Stimulated activated CD4-positive, alpha-beta T cell treated with anti-CD3 and anti-CD28 coated beads, TNF-alpha, amount 100 ng/mL, for 4 hours (primary cell): ENCODE measurements around the gene ENGASE.

ENCODE experiments used
- DNase-seq, 3 experiments: peaks; one replicate each; pipeline ENCODE4 v3.0.0-alpha.2; 2020; ENCODE audit warnings: low read depth in 3 of 3

The ENGASE gene

DNA sequence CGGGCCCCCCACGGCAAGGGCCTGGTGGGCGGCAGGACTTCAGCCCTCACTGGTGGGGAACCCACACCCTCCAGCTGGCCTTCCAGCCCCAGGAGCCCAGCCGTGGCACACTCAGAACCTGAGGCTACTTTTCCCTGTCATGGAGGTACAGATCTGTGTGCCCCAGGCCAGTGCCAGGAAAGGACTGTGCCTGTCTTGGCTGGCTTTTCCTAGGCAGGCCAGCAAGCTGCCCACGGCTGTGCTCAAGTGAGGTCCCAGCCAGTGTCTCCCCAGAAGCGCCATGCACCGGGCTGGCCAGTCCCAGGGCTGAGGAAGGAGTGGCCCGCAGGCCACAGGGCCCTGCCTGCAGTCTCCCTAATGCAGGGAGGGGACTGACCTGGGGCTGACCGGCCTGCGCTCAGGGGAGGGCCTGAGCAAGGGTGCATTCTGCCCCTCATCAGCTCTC is 16.6 kb downstream of the ENGASE start:
- no peak for DNase-seq

DNA sequence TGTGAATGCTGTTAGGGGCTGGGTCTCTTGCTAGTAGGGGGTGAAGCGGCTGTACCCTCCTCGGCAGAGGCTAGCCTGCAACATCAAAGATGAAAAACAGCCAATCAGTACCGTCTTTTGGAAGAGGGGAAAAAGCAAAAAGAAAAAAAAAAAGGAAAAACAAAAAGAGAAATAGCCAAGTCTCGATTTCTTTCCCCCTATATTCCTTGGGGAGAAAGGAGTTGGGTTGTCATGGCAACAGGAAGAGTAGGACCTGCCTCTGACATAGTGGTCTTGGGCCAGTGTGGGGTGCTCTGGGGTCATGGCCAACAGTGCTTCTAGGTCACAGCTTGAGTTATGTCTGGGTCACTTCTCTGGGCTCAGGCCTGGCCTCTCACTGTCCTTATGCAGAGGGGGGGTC is 17.9 kb downstream of the ENGASE start:
- DNase-seq: no peak

DNA sequence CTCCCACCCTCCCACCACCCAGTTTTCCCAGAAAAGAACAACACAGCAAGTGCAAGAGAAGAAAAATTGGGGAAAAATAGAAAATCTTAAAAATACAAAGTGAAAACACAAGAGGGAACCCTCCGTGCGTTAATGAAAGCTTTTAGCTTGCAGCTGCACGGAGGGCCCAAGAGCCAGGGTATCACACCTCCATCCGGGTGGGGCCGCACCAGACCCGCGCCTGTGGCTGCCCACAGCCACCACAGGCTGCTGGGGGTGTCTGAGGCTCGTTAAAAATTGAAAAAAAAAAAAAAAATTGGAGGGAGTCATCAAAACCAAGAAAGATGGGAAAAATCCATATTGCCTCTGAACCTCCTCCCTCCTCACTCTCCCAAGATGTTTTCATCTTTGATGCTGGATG is 18.6 kb downstream of the ENGASE start:
- DNase-seq: no peak

DNA sequence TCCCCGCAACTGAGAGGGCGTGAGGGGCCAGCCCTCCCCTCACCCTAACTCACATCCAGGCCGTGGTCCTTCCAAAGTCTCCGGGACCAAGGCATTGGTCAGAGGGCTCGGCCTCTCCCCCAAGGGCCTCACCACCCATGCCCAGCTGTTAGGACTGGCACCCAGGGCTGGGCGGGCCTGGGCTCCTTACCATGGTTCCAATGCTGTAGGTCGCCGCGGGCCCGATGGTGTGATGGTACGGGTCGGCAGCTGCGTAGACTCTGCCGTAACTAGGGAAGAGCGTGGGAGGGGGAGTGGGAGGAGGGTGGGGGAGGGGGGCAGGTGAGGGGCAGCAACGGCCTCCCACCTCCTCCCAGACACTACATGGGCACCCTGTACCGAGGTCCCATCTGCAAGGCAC is 19.6 kb downstream of the ENGASE start:
- DNase-seq: no peak

DNA sequence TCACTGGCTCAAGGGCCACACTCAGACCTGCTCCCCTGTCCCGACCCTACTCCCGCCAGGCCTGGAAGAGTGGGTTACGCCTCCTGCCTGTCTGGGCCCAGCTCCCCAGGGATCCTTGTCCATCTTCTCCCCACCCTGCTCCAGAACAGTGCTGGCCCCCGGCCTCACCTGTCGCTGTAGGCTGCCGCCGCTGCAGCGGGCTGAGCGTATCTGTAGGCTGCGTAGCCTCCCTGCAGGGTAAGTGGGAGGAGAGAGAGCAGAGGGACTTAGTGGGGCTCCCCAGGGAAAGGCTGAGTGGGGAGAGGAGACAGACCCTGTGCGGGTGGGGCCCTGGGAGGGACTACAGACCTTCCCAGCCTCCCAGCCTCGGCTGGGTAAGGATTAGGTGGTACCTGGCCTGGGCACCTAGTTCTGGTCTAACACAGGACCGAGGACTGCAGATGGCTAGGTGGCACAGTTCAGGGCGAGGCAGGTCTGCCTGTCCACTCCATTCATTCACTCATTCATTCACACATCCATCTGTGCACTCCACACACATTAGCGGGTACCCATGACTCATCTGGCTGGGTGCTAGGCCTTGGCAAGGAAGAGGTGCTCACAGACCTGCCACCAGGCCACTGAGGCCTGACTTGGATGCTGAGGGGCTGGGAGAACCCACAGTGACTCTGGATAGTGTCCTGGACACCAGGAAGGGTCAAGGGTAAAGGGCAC is 20.9 kb downstream of the ENGASE start:
- DNase-seq: no peak

DNA sequence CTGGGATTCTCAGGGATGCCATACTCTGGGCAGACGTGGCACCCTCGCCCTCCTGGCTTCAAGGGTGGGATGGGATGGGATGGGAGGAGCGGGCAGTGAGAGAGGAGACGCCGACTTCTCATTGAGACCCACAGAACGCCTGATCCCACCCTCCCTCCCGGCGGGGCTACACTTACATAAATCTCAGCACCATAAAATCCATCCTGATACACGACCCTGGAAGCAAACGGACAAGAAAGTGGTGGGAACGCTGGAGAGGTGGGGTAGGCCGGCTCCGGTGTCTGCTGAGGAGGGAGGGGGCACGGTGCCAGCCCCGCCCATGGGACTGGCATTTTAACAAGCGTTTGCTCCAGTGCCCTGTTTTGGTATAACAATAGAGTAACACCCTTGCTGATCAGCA is 21.9 kb downstream of the ENGASE start:
- no peak for DNase-seq

DNA sequence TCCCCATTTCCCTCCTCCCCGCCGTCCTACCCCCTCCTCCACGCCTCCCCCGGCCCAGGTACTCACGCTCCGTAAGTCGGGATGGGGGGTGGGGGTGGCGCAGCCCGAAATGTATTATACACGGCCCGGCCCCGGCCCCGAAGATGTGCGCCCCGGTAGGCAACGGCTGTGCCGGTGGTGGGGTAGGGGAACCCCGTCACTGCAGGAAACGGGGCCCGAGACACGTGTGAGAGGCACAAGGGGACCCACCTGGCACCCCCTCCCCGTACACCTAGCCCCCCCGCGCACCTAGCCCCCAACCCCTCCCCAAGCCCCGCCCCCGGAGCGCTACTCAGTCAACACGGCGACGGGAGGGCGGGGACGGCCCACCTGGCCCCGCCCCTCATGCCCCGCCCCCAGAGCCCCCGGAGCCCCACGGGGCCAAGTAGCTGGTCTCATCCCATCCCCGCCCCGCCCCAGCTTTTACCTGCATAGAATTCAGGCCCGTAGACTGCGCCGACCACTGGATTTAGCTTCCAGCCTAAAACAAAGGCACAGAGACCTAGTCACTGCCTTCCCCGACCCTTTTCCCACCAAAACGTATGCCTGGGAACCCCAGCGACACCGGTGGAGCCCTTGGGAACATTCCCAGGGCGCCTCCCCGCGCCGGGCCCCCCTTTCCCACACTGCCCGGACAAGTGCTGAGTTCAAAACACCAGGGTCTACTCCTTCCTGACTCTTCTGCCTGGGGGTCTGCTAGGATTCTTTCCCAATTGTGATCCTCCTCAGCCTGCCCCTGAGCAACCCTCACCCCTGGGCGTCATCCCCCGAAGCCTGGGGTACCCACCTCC is 22.8 kb downstream of the ENGASE start:
- no peak for DNase-seq

DNA sequence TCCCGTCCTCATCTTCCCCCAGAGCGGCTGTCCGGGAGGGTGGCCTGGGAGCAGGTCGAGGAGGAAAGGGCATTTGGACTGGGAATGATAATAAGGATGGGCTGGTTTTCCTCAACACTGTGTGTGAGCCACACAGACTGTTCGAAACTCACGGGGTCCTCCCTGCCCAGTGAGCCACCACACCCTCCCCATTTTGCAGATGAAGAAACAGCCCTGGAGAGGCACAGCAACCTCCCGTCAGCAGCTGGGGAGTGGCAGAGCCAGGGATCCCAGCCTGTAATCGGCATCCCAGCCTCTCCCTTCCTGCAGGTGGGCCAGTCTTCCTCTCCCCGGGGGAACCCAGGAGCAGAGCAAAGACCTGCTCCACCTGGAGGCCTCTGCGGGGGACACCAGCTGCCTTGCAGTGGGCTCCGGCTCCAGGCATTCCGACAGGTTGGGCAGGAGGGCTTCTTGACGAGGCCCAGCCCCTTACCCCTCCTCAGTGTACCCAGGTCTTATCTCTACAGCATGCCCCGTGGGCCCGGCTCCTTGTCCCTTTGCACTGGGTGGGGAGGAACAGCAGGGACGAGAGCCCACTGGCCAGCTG is 23.8 kb downstream of the ENGASE start:
- no peak for DNase-seq

DNA sequence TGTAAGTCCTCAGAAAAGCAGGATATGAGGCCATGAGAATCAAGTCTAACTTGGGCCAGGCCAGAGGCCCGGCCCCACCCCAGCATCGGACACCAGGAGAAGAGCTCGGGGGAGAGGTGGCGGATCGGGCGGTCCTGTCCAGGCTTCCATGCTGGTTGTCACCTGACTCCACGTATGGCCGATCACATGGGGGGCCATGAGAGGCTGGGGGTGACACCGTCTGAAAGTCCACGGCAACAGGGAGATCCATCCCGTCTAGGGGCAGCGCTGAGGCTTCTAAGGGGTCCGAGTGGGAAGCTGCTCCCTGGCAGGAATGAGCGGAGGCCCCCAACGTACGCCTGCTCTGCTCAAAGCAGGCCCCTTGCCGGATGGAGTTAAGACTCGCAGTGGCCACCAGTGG is 25.8 kb downstream of the ENGASE start:
- DNase-seq: no peak

DNA sequence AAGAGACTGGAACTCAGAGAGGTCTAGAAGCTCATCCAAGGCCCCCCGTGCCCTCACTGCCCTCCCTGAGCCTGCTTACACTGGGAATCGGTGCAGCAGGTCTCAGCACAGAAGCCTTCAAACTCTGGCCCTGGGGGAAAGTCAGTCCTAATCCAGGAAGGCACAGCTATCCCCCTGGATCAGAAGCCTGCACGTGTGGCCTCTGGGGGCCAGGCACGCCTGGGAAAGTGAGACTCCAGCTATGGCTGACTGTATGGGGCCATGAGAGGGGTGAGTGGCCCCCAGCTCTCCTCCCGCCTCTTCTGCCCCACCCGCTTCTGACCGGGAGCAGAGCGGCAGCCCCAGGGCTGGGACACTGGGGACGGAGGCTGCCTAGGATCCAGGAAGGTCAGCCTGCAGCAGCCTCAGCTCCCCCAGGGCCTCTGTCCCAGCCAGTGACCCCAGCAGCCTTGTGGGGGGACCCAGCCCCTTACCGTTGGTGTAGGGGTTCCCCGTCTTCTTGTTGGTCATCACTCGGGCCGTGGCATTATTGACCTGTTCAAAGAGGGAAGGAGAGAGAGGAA is 26.6 kb downstream of the ENGASE start:
- no peak for DNase-seq

DNA sequence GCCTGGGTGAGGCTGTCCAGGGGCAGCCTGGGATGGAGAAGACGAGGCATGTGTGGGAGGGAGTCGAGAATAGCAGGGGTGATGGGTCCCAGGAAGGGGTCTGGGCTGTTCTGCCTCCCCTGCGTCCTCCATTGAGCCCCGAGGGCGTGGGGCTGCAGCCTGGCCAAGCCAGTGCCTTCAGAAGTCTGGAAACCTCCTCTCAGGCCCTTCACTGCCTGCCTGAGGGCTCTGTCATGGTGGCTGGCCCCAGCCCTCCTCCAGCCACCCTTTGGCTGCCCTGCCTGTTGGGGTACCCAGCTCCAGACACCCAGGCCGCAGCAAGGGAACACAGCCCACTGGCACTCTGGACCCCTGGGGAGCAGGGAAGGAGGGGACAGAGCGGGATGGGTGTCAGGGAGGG is 27.6 kb downstream of the ENGASE start:
- no peak for DNase-seq

DNA sequence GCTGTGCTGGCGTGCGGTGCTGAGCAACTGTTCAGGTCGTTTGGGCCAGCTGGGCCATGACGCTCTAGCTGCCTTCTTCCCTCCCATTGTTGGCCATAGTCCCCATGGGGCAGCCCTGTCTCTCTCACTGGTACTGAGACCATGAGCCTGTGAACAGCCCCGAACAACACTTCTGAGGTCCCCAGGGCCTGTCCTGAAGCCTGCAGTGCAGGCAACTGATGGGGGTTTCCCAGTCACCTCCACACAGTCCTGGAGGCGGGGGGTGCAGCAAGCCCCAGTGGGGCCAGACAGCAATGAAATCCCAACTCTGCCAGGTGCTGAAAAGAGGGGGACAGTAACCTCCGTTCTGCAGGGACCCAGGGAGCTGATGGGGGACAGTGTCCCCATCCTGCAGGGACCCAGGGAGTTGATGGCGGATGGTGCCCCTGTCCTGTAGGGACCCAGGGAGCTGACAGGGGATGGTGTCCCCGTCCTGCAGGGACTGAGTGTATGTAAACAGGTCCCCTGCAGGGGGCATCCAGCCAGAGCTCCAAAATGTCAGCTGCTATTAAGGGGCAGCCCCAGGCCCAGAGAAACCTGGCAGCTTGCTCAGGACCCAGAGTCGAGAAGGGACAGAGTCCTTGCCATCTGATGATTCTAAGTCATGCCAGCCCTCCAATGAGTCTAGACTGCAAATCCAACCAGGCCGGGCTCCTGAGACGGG is 30.4 kb downstream of the ENGASE start:
- no peak for DNase-seq

DNA sequence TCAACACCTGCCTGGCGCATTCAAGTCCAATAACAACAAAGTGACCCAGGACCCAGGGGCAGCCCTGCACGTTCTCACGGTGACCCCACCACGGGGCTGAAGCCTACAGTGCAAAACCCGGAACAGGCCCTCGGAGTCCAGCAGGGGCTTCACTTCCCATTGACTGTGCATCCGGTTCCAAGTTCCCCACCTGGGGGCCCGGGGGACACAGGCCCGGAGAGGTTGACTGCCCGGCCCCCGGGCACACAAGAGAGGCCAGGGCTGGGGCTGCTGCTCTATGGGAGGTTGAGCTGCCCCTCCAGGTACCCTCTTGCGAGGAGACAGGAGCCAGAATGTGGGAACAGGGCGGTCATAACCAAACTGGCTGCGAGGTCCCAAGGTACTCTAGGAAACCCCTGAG is 31.3 kb downstream of the ENGASE start:
- DNase-seq: no peak

DNA sequence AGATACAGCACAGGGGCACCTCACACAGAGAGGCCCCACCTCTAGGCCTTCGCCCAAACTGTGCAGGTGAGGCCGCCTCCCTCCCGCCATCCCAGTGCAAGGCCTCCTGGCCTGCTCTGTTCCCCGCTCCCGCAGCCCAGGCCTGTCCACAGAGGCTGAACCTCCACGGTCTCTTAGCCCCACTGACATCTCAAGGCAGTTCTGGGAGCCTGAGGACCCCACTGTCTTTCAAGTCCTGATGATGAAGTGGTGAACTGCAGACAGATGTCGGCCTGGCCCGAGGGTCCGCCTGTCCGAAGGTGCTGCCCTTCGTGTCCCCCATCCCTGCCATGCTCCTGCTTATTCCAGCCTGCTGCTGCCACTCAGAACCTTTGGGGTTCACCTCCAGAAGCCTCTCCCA is 32.3 kb downstream of the ENGASE start:
- DNase-seq: no peak

DNA sequence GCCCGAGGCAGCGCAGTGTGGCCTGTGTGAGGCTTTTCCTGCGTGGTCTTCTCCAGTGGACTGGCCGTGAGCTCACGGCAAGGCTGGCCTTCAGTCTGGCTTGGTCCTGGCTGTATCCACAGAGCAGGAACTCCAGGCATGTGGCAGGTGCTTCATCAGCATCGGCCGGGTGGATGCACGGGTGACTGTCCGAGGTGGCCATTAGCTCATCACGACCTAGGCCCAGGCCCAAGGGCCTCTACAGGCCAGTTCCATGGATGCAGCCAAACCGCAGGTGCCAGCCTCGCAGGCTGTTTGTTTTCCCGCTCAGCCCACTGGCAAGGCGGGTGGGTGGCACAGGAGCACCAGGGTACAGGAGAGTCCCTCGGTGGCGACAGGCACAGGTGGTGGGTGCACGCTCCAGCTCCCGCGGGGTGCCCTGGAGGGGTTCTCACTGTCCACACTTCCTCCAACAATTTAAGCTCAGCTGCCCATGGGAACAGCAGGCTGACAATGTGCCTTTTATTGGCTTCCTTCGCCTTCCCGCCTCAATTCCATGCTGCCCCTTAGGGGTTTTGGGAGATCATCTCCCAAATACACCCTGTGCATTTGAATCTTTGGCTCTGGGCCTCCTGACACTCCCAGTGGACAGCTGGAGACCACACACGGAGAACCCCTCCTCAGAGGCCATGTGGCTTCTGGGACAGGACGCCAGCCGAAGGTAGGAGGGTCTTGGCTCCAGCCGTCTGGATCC is 33.0 kb downstream of the ENGASE start:
- DNase-seq: no peak

DNA sequence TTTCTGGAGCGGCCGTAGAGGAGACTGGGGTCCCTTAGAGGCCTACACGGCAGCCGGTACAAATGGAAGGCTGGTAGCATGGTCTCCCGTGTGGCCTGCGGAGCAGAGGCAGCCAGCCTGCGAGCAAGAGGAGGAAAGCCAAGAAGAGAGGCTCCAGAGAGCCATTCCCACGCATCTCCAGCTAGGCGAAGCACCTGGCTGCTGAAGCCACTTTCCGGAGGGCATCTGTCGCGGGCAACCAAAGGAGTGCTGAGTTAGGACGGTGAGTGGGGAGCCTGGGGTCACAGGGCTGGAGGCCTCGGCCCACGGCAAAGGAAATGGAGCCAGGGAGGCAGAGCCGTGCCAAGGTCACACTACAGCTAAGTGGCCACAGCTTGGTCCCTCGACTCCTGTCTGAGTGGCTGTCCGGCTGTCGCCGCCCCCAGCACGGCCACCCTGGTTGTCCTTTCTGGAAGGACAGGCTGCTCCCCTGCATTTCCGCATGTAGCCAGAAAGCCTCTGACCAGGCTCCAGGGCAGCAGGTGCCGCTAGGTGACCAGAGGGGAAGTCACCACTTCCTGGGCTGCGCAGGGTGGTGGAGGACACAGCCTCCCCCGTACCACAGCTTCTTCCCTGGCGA is 33.7 kb downstream of the ENGASE start:
- DNase-seq: no peak

DNA sequence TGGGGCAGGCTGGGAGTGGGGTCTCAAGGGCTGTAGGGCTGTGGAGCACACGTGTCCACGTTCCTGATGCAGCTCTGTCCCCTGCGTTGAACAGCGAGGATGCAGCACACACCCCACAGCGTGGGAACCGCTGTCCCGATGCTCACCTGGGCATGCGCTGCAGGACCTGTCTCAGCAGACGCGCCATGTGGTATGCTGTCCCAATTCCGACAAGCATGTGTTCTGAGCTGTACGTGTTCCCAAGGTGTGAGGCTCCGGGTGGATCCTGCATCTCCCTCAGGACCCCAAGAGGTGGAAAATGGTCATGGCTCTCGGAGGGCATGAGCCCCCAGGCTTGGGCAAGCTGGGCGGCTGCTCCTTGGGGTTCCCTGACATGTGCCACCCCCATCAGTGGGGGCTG is 34.2 kb downstream of the ENGASE start:
- DNase-seq: no peak

DNA sequence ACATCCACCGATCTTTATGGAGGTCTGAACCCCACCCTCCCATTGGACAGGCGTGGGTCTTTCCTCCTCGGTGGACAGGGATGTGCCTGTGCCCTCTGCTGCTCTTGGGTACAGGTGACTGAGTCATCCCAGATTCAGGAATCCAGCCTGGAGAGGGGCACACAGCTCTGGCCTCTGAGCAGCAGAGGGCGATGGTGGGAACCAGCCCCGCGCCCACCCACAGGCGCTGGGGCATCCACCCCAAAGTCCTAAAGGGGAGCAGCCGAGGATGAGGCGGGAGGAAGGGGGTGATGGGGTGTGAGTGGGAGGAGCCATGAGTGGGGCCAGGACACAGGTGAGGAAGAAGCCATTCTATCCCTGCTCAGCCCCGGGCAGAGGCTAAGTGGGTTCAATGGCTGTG is 35.0 kb downstream of the ENGASE start:
- DNase-seq: no peak

DNA sequence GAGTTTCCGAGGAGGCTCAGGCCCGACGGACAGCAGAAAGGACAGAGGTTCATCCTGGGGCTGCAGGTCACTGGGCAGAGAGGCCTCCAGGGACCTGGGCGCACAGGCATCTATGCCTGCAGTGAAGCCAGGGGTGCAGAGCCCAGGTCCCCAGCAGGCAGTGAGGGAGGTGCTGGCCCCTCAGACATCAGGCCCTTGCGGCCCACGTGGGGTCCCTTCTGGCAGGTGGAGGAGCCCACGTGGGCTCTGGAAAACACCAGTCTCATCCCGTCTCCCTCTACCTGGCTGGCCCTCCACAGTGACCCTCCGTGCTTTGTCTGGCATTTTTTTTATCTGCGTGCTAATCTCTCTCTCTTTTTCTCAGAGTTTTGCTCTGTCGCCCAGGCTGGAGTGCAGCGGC is 36.5 kb downstream of the ENGASE start:
- DNase-seq: no peak

DNA sequence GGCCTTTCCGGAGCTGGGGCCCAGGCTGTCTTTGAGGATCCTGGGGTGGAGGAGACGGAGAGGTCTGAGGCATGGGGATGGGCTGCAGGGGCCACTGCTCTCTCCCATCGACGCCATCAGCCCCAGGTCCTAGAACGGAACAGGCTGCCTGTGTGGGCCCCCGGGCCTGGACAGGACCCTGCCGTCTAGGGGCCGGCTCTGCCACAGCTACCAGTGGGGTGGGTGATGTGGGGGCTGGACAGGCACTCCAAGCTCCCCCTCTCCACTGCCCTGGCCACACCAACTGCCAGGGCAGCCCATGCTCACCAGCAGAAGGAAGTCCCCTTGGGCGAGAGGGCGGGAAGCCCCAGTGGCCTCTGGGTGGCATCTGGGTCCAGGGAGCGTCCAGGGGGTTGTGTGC is 37.8 kb downstream of the ENGASE start:
- DNase-seq: no peak
